Stimulated activated CD8-positive, alpha-beta memory T cell treated with anti-CD3 and anti-CD28 coated beads, Interleukin-12 subunit alpha, Interleukin-12 subunit beta, amount 100 ng/mL, for 24 hours (primary cell): ENCODE measurements around the gene FN3KRP.

ENCODE experiments used
- DNase-seq: peaks from one replicate; pipeline ENCODE4 v3.0.0-alpha.2; 2020; ENCODE audit errors: extremely low read depth

Gene FN3KRP

GRCh38 chr17:82687375-82687861 lies 29.1 kb upstream of the FN3KRP start:
- DNase-seq, result no peak

GRCh38 chr17:82687871-82688270 lies 28.6 kb upstream of the FN3KRP start:
- DNase-seq, result no peak

DNA sequence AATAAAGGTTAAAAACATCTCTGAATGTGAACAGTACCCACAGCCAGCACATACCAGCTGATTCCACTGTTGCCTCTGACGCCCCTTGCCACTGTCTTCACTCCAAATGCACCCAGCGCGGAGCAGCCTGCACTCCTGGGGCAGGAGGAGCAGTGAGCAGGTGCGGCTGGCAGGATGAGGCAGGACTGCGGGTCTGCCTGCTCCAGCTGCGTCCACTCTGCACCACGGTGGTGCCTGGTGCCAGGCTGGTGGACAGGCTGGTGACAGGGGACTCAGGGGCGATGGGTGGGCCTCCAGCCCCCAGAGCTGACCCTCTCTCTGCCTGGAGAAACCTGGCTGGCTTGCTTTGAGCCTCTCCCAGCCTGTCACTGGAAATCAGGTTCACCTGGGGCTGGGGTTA lies 27.4 kb upstream of the FN3KRP start:
- DNase-seq, result no peak

DNA sequence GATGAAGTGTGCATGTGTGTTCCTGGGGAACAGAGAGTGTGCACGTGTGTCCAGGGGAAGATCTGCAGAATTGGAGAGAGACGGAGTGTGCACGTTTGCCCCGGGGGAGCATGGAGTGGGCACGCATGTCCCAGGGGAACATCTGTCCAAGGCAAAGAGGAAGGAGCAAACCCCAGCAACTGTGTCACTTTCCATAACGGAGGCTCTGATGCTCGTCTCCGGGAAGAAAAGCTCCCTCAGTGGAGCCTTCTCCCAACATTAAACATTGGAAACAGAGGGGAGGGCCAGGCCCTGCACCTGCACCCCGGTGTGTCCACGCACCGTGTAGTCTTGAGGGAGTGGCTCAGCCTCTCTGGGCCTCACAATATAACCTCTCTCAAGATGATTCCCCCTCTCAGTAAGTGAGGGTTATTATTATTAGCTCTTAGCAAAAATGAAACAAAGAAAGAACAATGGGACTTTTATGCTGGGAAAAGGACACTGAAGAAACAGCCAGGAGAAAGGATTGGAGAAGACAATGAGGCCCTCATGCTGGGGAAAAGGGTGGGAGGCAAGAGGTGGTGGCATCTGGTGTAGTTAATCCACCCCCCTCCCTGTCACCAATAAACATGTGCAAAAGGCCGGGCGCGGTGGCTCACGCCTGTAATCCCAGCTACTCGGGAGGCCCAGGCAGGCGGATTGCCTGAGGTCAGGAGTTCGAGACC lies 25.6 kb upstream of the FN3KRP start:
- no peak for DNase-seq

DNA sequence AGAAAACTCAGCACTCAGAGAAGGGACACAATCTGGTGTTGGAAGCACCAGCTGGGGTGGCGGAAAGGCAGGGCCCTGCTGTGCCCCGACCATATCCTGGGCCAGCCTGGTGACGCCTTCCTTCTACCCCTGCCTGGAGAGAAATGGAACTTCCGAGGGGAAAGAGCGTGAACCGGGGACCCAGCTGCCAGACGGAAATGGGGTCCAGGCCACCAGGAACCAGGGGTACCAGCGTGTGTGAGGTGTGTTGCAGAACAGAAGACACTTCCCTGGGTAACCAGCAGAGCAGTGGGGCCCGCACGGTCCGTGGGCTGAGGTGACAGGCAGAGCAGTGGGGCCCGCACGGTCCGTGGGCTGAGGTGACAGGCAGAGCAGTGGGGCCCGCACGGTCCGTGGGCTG lies 24.8 kb upstream of the FN3KRP start:
- no peak for DNase-seq

- DNase-seq, result no peak
Measured at GRCh38 chr17:82692268-82692667, 24.2 kb upstream of the FN3KRP start.

GRCh38 chr17:82693168-82693867 lies 23.2 kb upstream of the FN3KRP start:
- no peak for DNase-seq

DNA sequence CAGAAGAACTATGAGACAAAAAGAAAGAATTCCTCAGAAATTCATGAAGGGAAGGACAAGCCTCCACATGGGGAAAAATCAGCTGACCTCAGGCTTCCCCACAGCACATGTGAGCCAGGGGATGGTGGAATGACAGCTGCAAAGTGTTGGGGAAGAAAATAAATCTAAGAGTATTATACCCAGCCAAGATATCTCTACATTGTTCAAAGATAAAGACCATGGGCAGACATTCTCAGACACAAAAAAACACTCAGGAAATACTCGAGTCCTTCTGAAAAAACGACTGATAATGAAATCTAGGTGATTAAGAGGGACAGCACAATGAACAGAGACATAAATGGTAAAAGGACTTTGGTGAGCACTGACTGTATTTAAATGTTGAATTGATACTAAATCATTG lies 21.9 kb upstream of the FN3KRP start:
- DNase-seq, result no peak

GRCh38 chr17:82696259-82696658 lies 20.2 kb upstream of the FN3KRP start:
- no peak for DNase-seq

DNA sequence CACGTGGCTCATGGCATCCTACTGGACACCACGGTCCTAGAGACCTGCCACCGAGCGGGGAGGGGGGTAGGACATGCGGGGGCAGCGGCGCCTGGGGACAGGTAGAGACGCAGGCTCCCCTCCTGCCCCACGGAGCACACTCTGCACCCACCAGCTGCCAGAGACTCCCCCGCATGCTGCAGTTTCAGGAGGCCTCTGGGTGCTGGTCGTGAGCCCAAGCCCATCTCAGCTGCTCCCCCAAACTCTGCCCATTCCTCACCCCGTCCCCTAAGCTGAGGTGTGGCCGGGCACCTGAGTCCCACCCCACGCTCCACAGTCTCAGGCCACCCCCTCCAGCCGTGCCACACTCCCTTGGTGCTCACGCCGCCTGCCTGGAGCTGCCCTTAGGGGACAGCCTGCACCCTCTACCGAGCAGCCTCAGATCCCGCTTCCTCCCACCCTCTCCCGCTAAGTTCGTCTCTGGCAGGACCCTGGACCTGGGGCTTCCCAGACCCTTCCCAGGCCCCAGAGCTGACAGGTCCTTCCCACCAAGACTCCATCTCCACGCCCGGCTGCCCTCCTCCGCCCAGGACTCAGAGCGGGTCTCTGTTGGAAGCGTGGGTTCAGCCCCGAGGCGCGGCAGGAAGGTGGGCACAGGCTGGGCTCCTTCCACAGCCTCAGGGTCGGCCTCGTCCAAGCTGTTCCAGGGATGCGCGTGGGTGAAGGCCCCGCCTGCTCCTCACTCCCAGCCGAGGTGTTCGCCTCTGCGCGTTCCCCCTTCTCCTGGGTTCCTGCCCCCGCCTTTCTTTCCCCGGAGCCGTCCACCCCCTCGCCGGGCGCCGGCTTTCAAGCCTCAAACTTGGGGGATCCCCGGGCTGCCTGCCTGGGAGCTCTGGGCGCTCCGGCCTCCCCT lies 19.3 kb upstream of the FN3KRP start:
- DNase-seq, result no peak

GRCh38 chr17:82697808-82698064 lies 18.8 kb upstream of the FN3KRP start:
- DNase-seq, result no peak

GRCh38 chr17:82698065-82698973 lies 18.2 kb upstream of the FN3KRP start, which contains the start of gene RAB40B:
Gene RAB40B, minus strand, starts transcription at chr17:82698698. Its CDS starts 102 bp downstream, at chr17:82698596.
- DNase-seq, result peak; percentile 96

- DNase-seq, result no peak
Measured at GRCh38 chr17:82698974-82699442, 17.5 kb upstream of the FN3KRP start.

DNA sequence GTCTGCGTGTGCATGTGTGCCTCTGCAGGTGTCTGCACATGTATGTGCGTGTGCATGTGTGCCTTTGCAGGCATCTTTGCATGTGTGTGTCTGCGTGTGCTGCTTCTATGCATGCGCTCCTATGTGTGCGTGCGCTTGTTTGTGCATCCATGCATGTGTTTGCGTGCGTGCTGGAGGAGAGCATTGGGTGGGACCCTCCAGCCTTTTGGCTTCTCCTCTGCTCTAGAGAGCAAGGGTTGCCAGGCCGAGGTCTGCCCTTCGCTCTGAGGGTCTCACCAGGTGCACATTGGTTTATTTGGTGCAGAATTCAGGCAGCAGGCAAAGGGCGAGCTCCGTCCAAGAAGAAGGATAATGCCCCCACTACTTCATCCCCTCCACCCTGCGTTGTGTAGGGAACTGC lies 17.0 kb upstream of the FN3KRP start:
- DNase-seq, result no peak

DNA sequence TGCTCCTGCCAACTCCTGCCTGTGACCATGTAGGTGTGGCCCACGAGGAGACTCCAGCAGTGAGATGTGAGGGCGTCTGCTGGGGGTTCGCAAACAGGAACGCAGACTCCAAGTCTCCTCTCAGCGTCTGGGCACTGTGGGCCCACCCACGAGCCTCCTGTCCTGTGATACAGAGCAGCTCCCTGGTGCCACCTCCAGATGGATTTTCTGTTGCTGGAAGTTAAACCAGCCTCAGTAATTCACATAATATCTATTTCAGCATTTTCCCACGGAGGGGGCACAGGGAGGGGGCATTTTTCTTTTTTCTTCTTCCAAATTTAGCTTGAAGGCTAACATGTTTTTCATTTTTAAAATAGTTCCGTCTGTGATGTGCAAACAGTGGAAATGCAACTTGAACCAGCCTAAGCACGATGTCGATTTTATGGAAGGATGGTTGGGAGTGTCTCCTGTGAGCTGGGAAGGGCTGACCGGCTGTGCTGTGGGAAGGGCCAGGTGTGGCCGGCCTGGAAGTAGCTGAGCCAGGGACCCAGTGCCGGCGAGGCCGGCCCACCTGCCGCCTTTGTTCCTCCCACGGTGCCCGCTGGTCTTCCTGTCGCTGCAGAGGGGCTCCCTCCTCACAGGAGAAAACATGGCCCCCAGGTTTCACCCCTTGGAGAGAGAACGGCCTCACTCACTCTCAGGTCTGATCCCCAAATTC lies 14.1 kb upstream of the FN3KRP start:
- DNase-seq, result no peak

GRCh38 chr17:82703036-82703745 lies 13.3 kb upstream of the FN3KRP start:
- DNase-seq, result no peak

DNA sequence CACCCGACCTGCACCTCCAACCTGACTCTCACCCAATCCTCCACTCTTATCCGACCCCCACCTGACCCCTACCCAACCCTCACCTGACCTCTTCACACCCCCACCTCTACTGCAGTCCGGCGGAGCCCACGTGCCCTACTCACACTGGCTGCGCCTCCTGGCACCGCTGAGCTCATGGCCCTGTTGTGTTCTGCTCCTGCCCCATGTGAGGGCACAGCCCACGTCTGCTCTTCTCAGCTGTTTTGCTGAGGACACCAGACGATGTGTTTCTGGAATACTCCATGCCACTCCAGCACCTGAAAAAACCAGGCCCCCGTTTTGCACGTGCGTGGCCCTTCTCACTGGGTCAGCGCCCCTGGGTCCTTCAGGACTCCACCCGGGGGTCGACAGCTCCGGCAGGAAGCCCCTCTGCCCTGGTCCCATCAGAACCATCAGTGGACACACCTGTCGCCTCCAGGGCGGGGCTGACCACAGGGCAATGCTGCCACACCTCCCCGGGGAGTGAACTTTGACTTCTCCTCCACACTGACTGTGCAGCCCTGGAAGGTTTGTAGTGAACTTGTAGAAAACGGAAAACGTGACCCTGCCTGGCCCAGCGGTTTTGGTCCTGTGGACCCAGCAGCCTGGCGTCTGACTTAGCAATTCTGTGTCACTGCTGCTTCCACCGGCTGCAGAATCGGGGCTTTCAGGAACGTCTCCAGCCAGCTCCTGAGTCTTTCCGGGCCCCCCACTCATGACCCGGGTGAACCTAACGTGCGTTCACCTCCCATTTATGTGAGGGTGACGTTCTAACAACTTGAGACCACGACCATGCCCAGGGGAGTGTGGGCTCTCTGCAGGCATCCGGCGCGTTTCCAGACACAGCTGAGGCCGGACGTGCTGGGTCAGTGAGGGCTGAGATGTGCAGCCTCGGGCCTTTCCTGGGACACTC lies 12.3 kb upstream of the FN3KRP start:
- DNase-seq, result no peak

GRCh38 chr17:82704886-82705285 lies 11.6 kb upstream of the FN3KRP start:
- DNase-seq, result no peak

DNA sequence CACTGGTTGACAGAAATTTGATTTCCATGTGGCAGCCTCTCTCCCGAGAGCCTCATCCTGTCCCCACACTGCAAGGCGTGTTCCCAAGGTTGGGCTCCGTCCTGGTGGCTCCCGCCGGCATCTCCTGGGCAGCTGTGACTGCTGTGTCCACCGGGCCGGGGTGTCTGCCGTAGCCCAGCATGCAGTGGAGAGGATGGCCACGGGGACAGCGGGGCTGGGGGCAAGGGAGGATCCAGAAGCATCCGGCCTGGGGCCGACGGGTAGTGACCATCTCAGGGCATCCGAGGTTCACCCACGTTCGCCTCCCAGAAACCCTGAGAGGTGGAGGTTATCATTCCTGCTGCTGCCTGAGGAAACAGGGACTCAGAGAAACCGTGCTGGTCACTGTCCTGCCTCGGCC lies 10.8 kb upstream of the FN3KRP start:
- no peak for DNase-seq
